Esophagus (tissue), 2 donors: Measurements from ENCODE around the gene PDXDC1. TPM values are rescaled to one million over a fixed set of nuclear protein-coding genes. Genes with fewer than 3 reads are reported as not detected.
A peak's percentile ranks its signal among the peaks of the same experiment; 100 is the strongest.
"Not testable (repeated sequence)": the region's sequence is repeated elsewhere in the genome, so short reads cannot be mapped to it uniquely, and the experiment has no call there.

Experiments
- H3K27ac ChIP-seq, 2 donors: one replicate each; pipeline ENCODE4 v1.5.1; 2013; ENCODE audit warnings: low read depth in 2 of 2, mild to moderate bottlenecking in 2 of 2, inconsistent platforms in 1 of 2, low read length in 1 of 2, moderate library complexity in 1 of 2
- H3K27me3 ChIP-seq, 2 donors: one replicate each; pipeline ENCODE4 v1.6.1; 2013; ENCODE audit warnings: low read length in 2 of 2, control low read depth in 1 of 2, mild to moderate bottlenecking in 1 of 2; ENCODE audit not compliant: insufficient read depth in 2 of 2, control insufficient read depth in 1 of 2
- H3K36me3 ChIP-seq, 2 donors: one replicate each; pipeline ENCODE4 v1.6.1; 2013; ENCODE audit warnings: low read length in 1 of 2; ENCODE audit not compliant: control insufficient read depth in 2 of 2, insufficient read depth in 2 of 2
- H3K4me1 ChIP-seq, 2 donors: one replicate each; pipeline ENCODE4 v1.6.1; 2013; ENCODE audit warnings: low read length in 1 of 2; ENCODE audit not compliant: control insufficient read depth in 2 of 2, insufficient read depth in 2 of 2
- H3K4me3 ChIP-seq, 2 donors: one replicate each; pipeline ENCODE4 v1.5.1; 2013; ENCODE audit warnings: low read length in 2 of 2, mild to moderate bottlenecking in 2 of 2, low read depth in 1 of 2, moderate library complexity in 1 of 2
- H3K9me3 ChIP-seq, 2 donors: one replicate each; pipeline ENCODE4 v1.6.1; 2013; ENCODE audit warnings: mild to moderate bottlenecking in 2 of 2, low read depth in 1 of 2, low read length in 1 of 2, moderate library complexity in 1 of 2; ENCODE audit not compliant: control insufficient read depth in 2 of 2, insufficient read depth in 1 of 2
- WGBS, 2 donors: extraction: QIAGEN DNeasy Blood & Tissue Kit; methylation state at CpG; one replicate each; pipeline ENCODE4 v1.1.7; 2013; 5-methylcytosine and 5-hydroxymethylcytosine counted together
- polyA plus RNA-seq, 2 donors: library from polyadenylated mRNA; stranded (reverse); fragments of 200-250 nt; gene quantifications; one replicate each; pipeline ENCODE4 v1.2.3, GENCODE V29; 2013
- donor health status: healthy with polysubstance abuse.
- donor health status: Bipolar disorder and iron deficiency.

Gene PDXDC1
- polyA plus RNA-seq, 2 donors: 32.4 to 35.3 TPM

DNA sequence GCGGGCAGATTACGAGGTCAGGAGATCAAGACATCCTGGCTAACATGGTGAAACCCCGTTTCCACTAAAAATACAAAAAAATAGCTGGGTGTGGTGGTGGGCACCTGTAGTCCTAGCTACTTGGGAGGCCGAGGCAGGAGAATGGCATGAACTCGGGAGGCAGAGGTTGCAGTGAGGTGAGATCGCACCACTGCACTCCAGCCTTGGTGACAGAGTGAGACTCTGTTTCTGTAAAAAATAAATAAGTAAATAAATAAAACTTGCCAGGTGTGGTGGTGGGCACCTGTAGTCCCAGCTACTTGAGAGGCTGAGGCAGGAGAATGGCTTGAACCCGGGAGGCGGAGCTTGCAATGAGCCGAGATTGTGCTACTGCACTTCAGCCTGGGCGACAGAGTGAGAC, 38.1 kb downstream of the PDXDC1 start:
- not testable (repeated sequence) for H3K9me3 ChIP-seq, H3K27ac ChIP-seq, H3K27me3 ChIP-seq, H3K4me3 ChIP-seq, H3K36me3 ChIP-seq, H3K4me1 ChIP-seq
- WGBS, 2 donors: 96 to 97% methylated on average over 10 of the region's 10 CpGs

DNA sequence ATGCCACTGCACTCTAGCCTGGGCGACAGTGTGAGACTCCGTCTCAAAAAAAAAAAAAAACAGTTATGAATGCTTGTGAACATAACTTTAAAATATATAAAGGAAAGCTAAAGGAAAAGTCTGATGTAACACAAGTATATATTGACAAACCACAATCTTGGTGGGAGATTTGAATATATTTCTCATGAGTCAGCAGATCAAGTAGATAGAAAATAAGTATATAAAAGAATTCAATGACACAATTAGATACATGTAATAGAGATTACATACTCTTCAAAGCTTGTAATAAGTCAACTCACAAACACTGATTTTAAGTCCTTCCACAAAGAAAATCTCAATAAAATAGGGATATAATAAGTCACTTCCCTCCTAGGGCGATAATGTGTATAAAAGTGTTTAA, 40.8 kb downstream of the PDXDC1 start:
- H3K4me3 ChIP-seq, H3K4me1 ChIP-seq, H3K27me3 ChIP-seq, H3K27ac ChIP-seq, H3K36me3 ChIP-seq, H3K9me3 ChIP-seq: not testable (repeated sequence)
- WGBS, 2 donors: 93 to 95% methylated on average over 3 of the region's 3 CpGs

DNA sequence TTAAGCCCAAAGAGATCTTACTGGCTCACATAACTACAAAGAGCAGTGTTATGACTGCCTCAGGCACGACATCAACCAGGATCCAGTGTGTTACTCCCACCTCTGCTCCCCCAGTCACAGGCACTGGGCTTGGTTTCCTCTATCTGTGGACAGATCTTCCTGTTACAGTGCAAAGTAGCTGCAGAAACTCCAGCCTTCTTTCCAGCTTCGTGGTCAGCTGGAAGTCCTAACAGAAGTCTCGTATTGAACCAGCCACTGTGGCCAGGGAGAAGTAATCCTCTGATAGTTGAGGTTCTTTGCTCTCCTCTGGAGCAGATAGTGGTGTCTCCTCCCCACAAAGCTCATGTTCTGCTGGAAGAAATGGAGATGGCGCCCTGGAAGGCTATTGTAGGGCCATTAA, 41.5 kb downstream of the PDXDC1 start:
- WGBS, 2 donors: 77 to 83% methylated on average over 4 of the region's 4 CpGs
- Histone ChIP-seq H3K36me3 (peaks cover 9 to 14% of the 10 kb centered on the region in 2 donors), H3K27ac (peak overlapping the region; percentile 17 to 49)
- H3K4me1 ChIP-seq, H3K4me3 ChIP-seq, H3K27me3 ChIP-seq, H3K9me3 ChIP-seq: not testable (repeated sequence)

DNA sequence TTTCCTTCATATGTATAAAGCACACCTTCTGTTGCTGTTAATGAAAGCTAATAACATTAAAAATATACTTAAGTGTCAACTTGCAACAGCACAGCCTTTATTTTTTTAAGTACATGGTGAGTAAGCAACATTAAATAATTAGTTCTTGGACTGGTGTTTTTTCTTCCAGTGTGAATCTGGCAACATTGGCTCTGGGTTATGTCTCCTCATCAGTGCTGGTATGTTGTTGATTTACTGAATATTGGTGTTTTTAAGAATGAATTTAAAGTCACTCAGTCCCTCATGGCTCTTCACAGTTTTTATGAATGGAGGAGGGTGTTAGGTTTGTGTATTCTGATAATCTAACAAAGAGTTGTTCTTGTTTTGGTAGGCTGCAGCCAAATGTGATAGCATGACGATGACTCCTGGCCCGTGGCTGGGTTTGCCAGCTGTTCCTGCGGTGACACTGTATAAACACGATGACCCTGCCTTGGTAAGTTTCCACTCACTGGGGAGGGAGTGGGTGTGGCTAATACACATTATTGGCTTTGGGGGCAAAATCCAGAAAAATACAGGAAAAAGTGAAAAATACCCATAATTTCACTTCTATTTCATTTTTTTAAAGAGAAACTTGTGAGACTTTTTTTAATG, 42.2 kb downstream of the PDXDC1 start:
- not testable (repeated sequence) for H3K4me3 ChIP-seq, H3K9me3 ChIP-seq, H3K4me1 ChIP-seq, H3K27me3 ChIP-seq, H3K27ac ChIP-seq
- WGBS, 2 donors: 33 to 47% methylated on average over 4 of the region's 4 CpGs
- peaks cover 12 to 18% of the 10 kb centered on the region in 2 donors for H3K36me3 ChIP-seq

DNA sequence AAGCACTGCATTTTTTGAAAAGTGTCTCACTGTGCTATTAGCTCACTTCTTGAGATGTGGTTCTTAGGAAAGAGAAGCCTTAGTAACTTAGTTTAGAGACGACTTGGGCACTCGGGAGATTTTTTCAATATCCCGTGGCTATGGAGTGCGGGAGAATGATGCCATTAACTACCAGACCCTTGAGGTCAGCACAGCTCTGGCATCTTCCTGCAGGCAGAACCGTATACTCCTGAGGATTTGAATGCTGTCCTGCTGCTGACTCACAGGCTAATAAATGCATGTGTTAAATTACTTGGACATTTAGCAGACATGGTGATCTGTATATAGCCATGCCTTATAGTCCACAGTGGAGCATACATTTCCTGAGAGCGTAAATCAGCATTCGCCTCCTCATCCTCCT, 46.6 kb downstream of the PDXDC1 start:
- not testable (repeated sequence) for H3K27me3 ChIP-seq, H3K9me3 ChIP-seq, H3K27ac ChIP-seq, H3K4me1 ChIP-seq, H3K4me3 ChIP-seq
- H3K36me3 ChIP-seq: peaks cover 7 to 15% of the 10 kb centered on the region in 2 donors
- WGBS, 2 donors: 80 to 88% methylated on average over 7 of the region's 7 CpGs

DNA sequence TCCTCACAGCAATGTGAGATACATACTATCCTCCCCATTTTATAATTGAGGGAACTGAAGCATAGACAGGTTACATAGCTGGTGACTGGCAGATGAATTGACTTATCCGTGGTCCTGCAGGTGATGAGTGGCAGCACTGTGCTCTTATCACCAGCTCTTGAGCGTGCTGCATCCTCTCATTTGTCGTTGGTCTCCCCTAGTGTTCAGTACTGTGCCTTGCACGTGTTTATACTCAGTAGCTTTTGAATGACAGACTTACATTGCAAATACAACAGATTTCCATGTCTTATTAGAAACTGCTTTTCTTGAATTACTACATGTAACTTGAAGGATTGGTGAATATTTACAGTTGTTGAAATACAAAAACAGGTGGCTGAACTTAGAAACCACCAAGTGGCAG, 47.4 kb downstream of the PDXDC1 start:
- H3K36me3 ChIP-seq: peaks cover 5 to 16% of the 10 kb centered on the region in 2 donors
- not testable (repeated sequence) for H3K9me3 ChIP-seq, H3K4me3 ChIP-seq, H3K27ac ChIP-seq, H3K27me3 ChIP-seq, H3K4me1 ChIP-seq
- 27 to 34% methylated on average over 4 of the region's 4 CpGs for WGBS, 2 donors

DNA sequence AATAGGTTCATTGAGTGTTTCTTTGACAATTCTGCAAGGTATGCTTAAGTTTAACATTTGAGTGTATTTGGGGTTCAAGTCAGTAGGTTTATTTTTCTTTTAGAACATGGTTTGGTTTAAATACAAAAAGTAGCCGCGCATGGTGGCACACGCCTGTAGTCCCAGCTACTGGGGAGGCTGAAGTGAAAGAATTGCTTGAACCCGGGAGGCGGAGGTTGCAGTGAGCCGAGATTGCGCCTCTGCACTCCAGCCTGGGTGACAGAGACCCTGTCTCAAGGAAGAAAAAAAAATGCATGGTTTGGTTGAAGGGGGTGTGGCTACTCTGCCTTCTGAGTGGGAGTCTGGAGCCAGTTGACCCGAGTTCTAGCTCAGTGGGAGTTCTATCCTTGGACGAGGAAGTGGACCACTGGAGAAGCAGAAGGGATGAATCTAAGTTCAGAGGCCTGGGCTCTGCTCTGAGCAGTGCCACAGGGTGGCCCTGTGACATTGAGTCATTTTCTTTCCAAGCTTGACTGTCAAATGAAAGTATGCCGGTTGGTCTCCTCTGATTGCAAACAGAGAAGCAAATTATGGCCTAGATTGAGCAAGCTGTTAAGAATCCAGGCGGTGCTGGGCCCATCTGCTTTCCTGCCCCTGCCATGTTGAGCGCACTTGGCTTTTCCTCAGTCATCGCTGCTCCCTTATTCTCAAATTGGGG, 48.7 kb downstream of the PDXDC1 start:
- H3K4me1 ChIP-seq, H3K4me3 ChIP-seq, H3K27ac ChIP-seq, H3K27me3 ChIP-seq, H3K9me3 ChIP-seq: not testable (repeated sequence)
- WGBS, 2 donors: 90 to 92% methylated on average over 13 of the region's 13 CpGs
- H3K36me3 ChIP-seq: peaks cover 5 to 17% of the 10 kb centered on the region in 2 donors

DNA sequence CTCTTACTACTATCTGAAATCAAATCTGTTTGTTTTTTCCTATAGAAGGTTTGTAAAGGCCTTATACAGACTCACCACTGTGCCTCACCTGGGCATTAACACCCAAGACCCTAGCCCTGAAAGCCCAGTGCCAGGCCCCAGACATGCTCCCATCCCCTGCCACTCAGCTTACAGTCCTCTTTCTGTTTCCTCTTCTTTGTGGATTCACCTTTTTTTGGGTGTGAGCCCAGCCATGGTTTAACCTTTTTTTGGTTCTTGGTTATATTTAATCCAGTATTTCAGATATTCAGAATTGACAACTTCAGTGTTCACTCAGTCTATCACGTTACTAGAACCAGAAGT, 50.0 kb downstream of the PDXDC1 start:
- 83 to 85% methylated on average over 1 of the region's 1 CpG for whole genome bisulfite sequencing, 2 donors
- not testable (repeated sequence) for H3K9me3 ChIP-seq, H3K27ac ChIP-seq, H3K27me3 ChIP-seq, H3K4me1 ChIP-seq, H3K4me3 ChIP-seq
- peaks cover 3 to 23% of the 10 kb centered on the region in 2 donors for H3K36me3 ChIP-seq

DNA sequence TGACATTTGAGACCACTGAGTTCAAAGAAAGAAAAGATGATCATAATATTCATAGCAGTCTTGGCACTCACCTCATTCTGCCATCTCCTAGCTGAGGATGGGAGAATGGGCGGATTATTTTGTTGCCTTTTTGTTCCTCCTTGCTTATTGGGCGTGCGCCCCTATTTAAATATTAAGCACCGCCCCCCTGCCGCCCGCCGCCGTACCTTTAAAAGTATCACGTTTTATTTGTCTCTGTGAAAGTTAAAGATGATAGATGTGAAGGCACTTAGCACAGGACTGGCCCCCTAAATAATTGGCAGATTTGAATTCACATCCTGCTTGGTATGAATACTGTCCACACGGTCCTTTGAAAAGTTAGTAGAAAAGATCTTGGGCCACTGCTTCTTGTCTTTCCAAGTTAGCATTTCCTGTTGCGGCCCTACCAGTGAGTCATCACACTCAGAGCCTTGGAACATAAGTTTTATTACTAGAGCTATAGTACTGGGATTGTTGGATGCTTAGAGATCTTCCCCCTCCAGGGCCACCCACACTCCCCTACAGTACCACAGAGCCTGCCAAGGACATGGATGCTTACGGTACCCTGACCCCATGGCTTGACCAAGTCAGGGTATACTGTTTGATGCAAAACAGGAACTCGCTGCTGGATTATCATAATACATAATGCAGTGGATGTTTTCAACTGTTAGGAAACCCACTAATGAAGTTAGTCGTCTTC, 50.6 kb downstream of the PDXDC1 start:
- H3K4me3 ChIP-seq, H3K4me1 ChIP-seq, H3K27ac ChIP-seq, H3K9me3 ChIP-seq, H3K27me3 ChIP-seq: not testable (repeated sequence)
- 81 to 82% methylated on average over 14 of the region's 14 CpGs for WGBS, 2 donors
- peaks cover 3 to 24% of the 10 kb centered on the region in 2 donors for H3K36me3 ChIP-seq

DNA sequence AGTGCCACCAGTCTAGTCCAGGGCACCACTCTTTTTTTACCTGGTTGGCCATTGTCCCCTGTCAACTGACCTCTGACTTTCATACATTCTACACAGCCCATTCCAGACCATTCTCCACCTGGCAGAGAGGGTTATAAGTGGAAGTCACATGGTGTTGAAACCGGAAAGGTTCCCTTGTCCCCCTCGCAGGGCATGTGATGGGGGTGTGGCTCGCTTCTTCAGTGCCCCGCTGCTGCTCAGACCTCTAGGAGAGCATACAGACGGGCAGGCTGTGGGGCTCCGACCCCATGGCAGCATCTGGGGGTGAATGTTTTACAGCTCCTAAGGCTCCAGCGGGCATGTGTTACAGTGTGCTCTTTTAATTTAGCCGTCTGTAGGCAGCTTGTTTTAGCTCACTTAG, 52.2 kb downstream of the PDXDC1 start:
- H3K4me1 ChIP-seq, H3K4me3 ChIP-seq, H3K27ac ChIP-seq, H3K9me3 ChIP-seq, H3K27me3 ChIP-seq: not testable (repeated sequence)
- peaks cover 8 to 24% of the 10 kb centered on the region in 2 donors for H3K36me3 ChIP-seq
- WGBS, 2 donors: 80 to 81% methylated on average over 8 of the region's 8 CpGs
